GM23248 (cell line): ENCODE measurements around the gene PIAS3.

ENCODE experiments used
- EZH2 ChIP-seq: fragments of 200-600 bp; sonication (generic); IDR thresholded peaks from 2 replicates; pipeline ENCODE4 v1.6.1; 2018; ENCODE audit warnings: antibody characterized with exemption, mild to moderate bottlenecking; ENCODE audit not compliant: insufficient read depth, poor library complexity, severe bottlenecking
- EZH2phosphoT487 ChIP-seq: fragments of 200-600 bp; sonication (generic); IDR thresholded peaks from 2 replicates; pipeline ENCODE4 v1.6.1; 2018; ENCODE audit warnings: antibody characterized with exemption, moderate library complexity, mild to moderate bottlenecking, low read depth; ENCODE audit not compliant: insufficient read depth

GRCh38 chr1:145805057-145805456, 53.8 kb downstream of the PIAS3 start:
- no peak for TF ChIP-seq EZH2
- TF ChIP-seq EZH2phosphoT487 = no peak
